HepG2 (cell line): ENCODE data around the gene SLC7A4. TPM values are rescaled to one million over a fixed set of nuclear protein-coding genes. Genes with fewer than 3 reads are reported as not detected.

Source experiments
- ATAC-seq: fragments of 200-7000 bp; cut with Tn5 transposase; 3 replicates; pipeline ENCODE4 v1.9.1; 2020; ENCODE audit warnings: mild to moderate bottlenecking, moderate library complexity
- BruUV-seq: library from RNA; stranded (reverse); fragments of 400-500 nt; replicated peaks from 2 replicates; lab custom pipeline; 2021; lab: Mats Ljungman, UMichigan
- CTCF ChIA-PET: fragments of 300-600 bp; formaldehyde crosslinking; extraction: SDS; loops from one replicate; lab custom pipeline; 2021; ENCODE audit warnings: low total read pairs, inconsistent platforms, low intra/inter-chr PET ratio; lab: Yijun Ruan, JAX
- POLR2A ChIA-PET: fragments of 350-600 bp; sonication (Branson Sonifier 250); formaldehyde crosslinking; loops from one replicate; lab custom pipeline; 2020; ENCODE audit warnings: antibody characterized with exemption, inconsistent platforms; lab: Yijun Ruan, JAX
- DNase-seq: peaks from one replicate; pipeline ENCODE4 v3.0.0-alpha.2; 2015; ENCODE audit warnings: low spot score
- FAIRE-seq: peaks from 3 replicates; lab custom pipeline; 2011; peaks lifted over from hg19 to GRCh38; lab: Jason Lieb, UNC
- H2AFZ ChIP-seq: one replicate; pipeline ENCODE4 v1.6.1; 2011; ENCODE audit warnings: low read length, inconsistent platforms
- H3K27ac ChIP-seq: fragments of 300-600 bp; 3 replicates; pipeline ENCODE4 v1.8.0; 2011; ENCODE audit warnings: mixed run types, mild to moderate bottlenecking, mixed read lengths, low read length, inconsistent platforms; ENCODE audit not compliant: insufficient read depth; ENCODE audit errors: extremely low read length
- H3K27me3 ChIP-seq, 2 experiments: fragments of 200-600 bp in 1 of 2; 2 replicates in 1 of 2; 3 replicates in 1 of 2; pipeline versions ENCODE4 v1.6.0 to v1.8.0; 2011; ENCODE audit warnings: low read length in 2 of 2, mild to moderate bottlenecking in 2 of 2, moderate library complexity in 2 of 2, inconsistent platforms in 1 of 2; ENCODE audit not compliant: insufficient read depth in 2 of 2, control insufficient read depth in 1 of 2
- H3K36me3 ChIP-seq, 2 experiments: fragments of 200-600 bp in 1 of 2; replicated peaks in 1 of 2; 2 replicates in 1 of 2; 3 replicates in 1 of 2; pipeline versions ENCODE4 v1.5.1 to v1.8.0; 2011; ENCODE audit warnings: low read length in 2 of 2, inconsistent platforms in 1 of 2; ENCODE audit not compliant: insufficient read depth in 2 of 2, control insufficient read depth in 1 of 2
- H3K4me1 ChIP-seq: 2 replicates; pipeline ENCODE4 v1.5.1; 2012; ENCODE audit warnings: low read length, inconsistent platforms; ENCODE audit not compliant: insufficient read depth
- H3K4me2 ChIP-seq: 2 replicates; pipeline ENCODE4 v1.6.0; 2011; ENCODE audit warnings: low read depth, low read length, inconsistent platforms
- H3K4me3 ChIP-seq, 3 experiments: fragments of 200-600 bp in 1 of 3; sonication (generic), shearing (Covaris generic) in 1 of 3; replicated peaks in 1 of 3; 2 replicates each; pipeline ENCODE4 v1.5.1; 2011 to 2016; ENCODE audit warnings: low read length in 3 of 3, inconsistent platforms in 2 of 3, low read depth in 2 of 3, mild to moderate bottlenecking in 2 of 3, control low read depth in 1 of 3, mixed read lengths in 1 of 3; ENCODE audit not compliant: insufficient read depth in 1 of 3
- H3K79me2 ChIP-seq: one replicate; pipeline ENCODE4 v1.6.1; 2011; ENCODE audit warnings: low read length, inconsistent platforms; ENCODE audit not compliant: insufficient read depth
- H3K9ac ChIP-seq: 2 replicates; pipeline ENCODE4 v1.6.0; 2011; ENCODE audit warnings: mild to moderate bottlenecking, low read depth, low read length, inconsistent platforms; ENCODE audit not compliant: insufficient read depth
- H3K9me3 ChIP-seq: 2 replicates; pipeline ENCODE4 v1.5.1; 2012; ENCODE audit warnings: mild to moderate bottlenecking, low read length
- H4K20me1 ChIP-seq: 2 replicates; pipeline ENCODE4 v1.6.0; 2011; ENCODE audit warnings: inconsistent platforms, mild to moderate bottlenecking, low read length, moderate library complexity; ENCODE audit not compliant: insufficient read depth
- BHLHE40 ChIP-seq: IDR thresholded peaks from 2 replicates; pipeline ENCODE4 v1.6.1; 2011; ENCODE audit warnings: low read length, improper control_type of control experiment
- TFAP4 ChIP-seq: sonication (generic); IDR thresholded peaks from 2 replicates; pipeline ENCODE4 v1.6.1; 2016; ENCODE audit warnings: low read depth, borderline replicate concordance
- ZNF503 ChIP-seq: sonication (generic); formaldehyde crosslinking; IDR thresholded peaks from 2 replicates; pipeline ENCODE4 v1.4.0; 2020; ENCODE audit warnings: missing genetic modification reagents
- ZNF530 ChIP-seq: sonication (generic); formaldehyde crosslinking; IDR thresholded peaks from 2 replicates; pipeline ENCODE4 v1.5.0; 2020; ENCODE audit warnings: low read depth, mild to moderate bottlenecking, missing genetic modification reagents
- ZNF740 ChIP-seq: sonication (generic); formaldehyde crosslinking; IDR thresholded peaks from 2 replicates; pipeline ENCODE4 v1.4.0; 2020; ENCODE audit warnings: missing genetic modification reagents
- WGBS: methylation state at CpG from one replicate; pipeline ENCODE4 v1.1.6; 2017; ENCODE audit warnings: low lambda C conversion rate; 5-methylcytosine and 5-hydroxymethylcytosine counted together
- in situ Hi-C: cut with HindIII; loops from 2 replicates; pipeline ENCODE4 v1.10.0; 2017; ENCODE audit warnings: low pct_unique_long_range_greater_than_20kb; ENCODE audit not compliant: extremely low pct_ligation_motif_present
- intact Hi-C: fragments of 100-400 bp; cut with micrococcal nuclease; formaldehyde crosslinking; loops from one replicate; pipeline ENCODE4 v1.10.0; 2022; ENCODE audit not compliant: unreplicated experiment
- polyA plus RNA-seq, 8 experiments: library from polyadenylated mRNA; depleted of rRNA in 3 of 8; stranded (reverse) in 7 of 8; unstranded in 1 of 8; fragments of >200 nt; fragmentation: Illumina TruSeq in 4 of 8; extraction: Trizol in 4 of 8; gene quantifications; 2 replicates each; pipeline versions ENCODE4 v1.2.1 to v1.2.3, GENCODE V29; 2011 to 2016; ENCODE audit warnings: low read depth in 4 of 8, missing spikeins in 1 of 8, mixed read lengths in 1 of 8; ENCODE audit not compliant: insufficient read depth in 1 of 8
- total RNA-seq, 5 experiments: library from RNA; depleted of rRNA; stranded (reverse); fragments of >200 nt; fragmentation: Illumina TruSeq; extraction: Trizol; gene quantifications; 2 replicates each; pipeline ENCODE4 v1.2.3, GENCODE V29; 2016; ENCODE audit warnings: low read depth in 1 of 5

The SLC7A4 gene
- total and polyA plus RNA-seq, 2 of the 13 experiments (the other 11 are each of a cell fraction or from before 2014, with no cell fraction given): not detected

DNA sequence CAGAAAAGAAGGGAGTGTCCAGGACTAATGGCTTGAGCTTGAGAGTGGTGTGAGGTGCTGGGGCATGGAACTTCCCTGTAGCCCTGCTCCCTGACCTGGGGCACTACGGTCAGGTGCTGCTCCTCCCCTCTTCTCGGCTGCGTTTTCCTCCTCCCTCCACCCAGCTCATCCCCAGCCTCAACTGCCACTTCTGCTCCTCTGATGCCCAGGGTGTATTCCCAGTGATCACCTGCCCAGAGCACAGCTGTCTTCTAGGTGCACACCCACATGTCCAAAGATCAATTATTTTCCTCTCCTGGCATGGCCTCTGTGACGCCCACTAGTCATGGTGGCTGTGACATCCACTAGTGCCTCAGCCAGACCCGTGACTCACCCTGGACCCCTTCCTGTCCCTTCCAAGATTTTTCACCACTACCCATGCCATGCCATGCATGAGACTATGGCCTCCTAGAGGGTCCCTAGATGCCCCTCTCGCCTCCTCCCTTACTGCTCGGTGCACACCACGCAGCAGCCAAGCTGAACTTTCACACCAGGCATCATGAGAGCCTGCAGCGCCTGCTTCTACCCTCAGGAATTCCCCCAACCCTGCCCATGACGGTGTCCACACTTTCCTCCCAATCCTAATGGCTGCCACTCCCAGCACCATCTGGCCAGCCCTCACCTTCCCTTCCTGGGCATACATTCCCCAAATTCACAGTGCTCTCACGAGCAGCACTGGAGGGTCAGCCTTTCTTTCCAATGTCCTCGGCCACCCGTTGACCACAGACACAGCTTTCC lies 15.5 kb downstream of the SLC7A4 start:
- no peak for DNase-seq

More for the DNA sequence above, 15.5 kb downstream of the SLC7A4 start:
- ATAC-seq (no peak), FAIRE-seq (no peak)
- Histone ChIP-seq H3K9me3 (no peaks in the 10 kb centered on the region), H3K36me3 (no peaks in the 10 kb centered on the region), H2AFZ (no peak overlapping the region), H3K4me1 (peaks cover 51% of the 10 kb centered on the region), H3K27me3 (peaks cover 0 to 9% of the 10 kb centered on the region in 2 experiments; a peak in 1 of 5 replicates), H3K9ac (no peak overlapping the region), H3K4me2 (peak overlapping the region; percentile 40), H3K4me3 (peak overlapping the region in 1 of 3 experiments; percentile 25; a peak in 1 of 6 replicates), H4K20me1 (no peaks in the 10 kb centered on the region), H3K79me2 (no peaks in the 10 kb centered on the region), H3K27ac (no peak overlapping the region)
- ChIA-PET POLR2A (interaction anchor here (3.4 kb wide), 1 partner anchor 14 kb away, joined by 31 read pairs; the partner anchor contains the start of gene THAP7), CTCF (no interaction called here)
- no TSS peak for BruUV-seq
- in situ Hi-C loops: no loop called here
- intact Hi-C loops: no loop called here
- 0 out of 2 replicates have a peak, but pooled peaks have one; percentile 13 for TF ChIP-seq BHLHE40
- TF ChIP-seq ZNF503 (CRISPR knock-in tag): no peak
- peak; percentile 48; the same call in 1 of the 2 replicates for TF ChIP-seq TFAP4
- no peak for TF ChIP-seq ZNF530 (CRISPR knock-in tag)
- TF ChIP-seq ZNF740 (CRISPR knock-in tag): no peak
- WGBS: 34% methylated on average over 13 of the region's 13 CpGs
